CD14-positive monocyte (primary cell): ENCODE data around the gene STOX2. TPM values are rescaled to one million over a fixed set of nuclear protein-coding genes. Genes with fewer than 3 reads are reported as not detected.

ENCODE experiments used
- DNase-seq, 3 donors: peaks; one replicate each; pipeline ENCODE4 v3.0.0-alpha.2; 2011 to 2022
- H2AFZ ChIP-seq: 2 replicates; pipeline ENCODE4 v1.6.0; 2012; ENCODE audit warnings: mild to moderate bottlenecking, low read depth, low read length, inconsistent platforms; ENCODE audit not compliant: insufficient read depth, poor library complexity, severe bottlenecking
- H3K27ac ChIP-seq, 2 donors: 1 replicate in 1 of 2; 2 replicates in 1 of 2; pipeline ENCODE4 v1.5.1; 2012 to 2013; ENCODE audit warnings: low read length in 2 of 2, control low read depth in 1 of 2, inconsistent platforms in 1 of 2, low read depth in 1 of 2, mild to moderate bottlenecking in 1 of 2
- H3K27me3 ChIP-seq, 2 donors: one replicate each; pipeline versions ENCODE4 v1.6.0 to v1.6.1; 2011 to 2013; ENCODE audit warnings: low read length in 2 of 2; ENCODE audit not compliant: control insufficient read depth in 2 of 2, insufficient read depth in 2 of 2
- H3K36me3 ChIP-seq, 2 donors: replicated peaks in 1 of 2; 1 replicate in 1 of 2; 2 replicates in 1 of 2; pipeline versions ENCODE4 v1.5.1 to v1.6.1; 2012 to 2013; ENCODE audit warnings: low read length in 2 of 2, control low read depth in 1 of 2, inconsistent platforms in 1 of 2, mild to moderate bottlenecking in 1 of 2; ENCODE audit not compliant: insufficient read depth in 2 of 2, control insufficient read depth in 1 of 2
- H3K4me1 ChIP-seq, 2 donors: 1 replicate in 1 of 2; 2 replicates in 1 of 2; pipeline versions ENCODE4 v1.5.1 to v1.6.1; 2012 to 2013; ENCODE audit warnings: low read length in 2 of 2, control low read depth in 1 of 2, inconsistent platforms in 1 of 2, mild to moderate bottlenecking in 1 of 2, moderate library complexity in 1 of 2; ENCODE audit not compliant: insufficient read depth in 2 of 2, control insufficient read depth in 1 of 2
- H3K4me2 ChIP-seq: replicated peaks from 2 replicates; pipeline ENCODE3; 2012; ENCODE audit warnings: low read length, moderate library complexity, mild to moderate bottlenecking; ENCODE audit not compliant: poor library complexity, severe bottlenecking; ENCODE audit errors: extremely low read depth
- H3K4me3 ChIP-seq, 3 experiments: fragments of 200-600 bp in 1 of 3; sonication (generic) in 1 of 3; replicated peaks in 1 of 3; 1 replicate in 2 of 3; 2 replicates in 1 of 3; pipeline ENCODE4 v1.5.1; 2011 to 2013; ENCODE audit warnings: low read length in 3 of 3, mild to moderate bottlenecking in 3 of 3, control low read depth in 2 of 3, low read depth in 2 of 3, inconsistent platforms in 1 of 3, moderate library complexity in 1 of 3
- H3K79me2 ChIP-seq: 2 replicates; pipeline ENCODE4 v1.6.0; 2012; ENCODE audit warnings: mild to moderate bottlenecking, control low read depth, inconsistent platforms, low read length, moderate library complexity; ENCODE audit not compliant: insufficient read depth
- H3K9ac ChIP-seq: 2 replicates; pipeline ENCODE4 v1.6.0; 2017; ENCODE audit warnings: low read length, mild to moderate bottlenecking; ENCODE audit not compliant: insufficient read depth, poor library complexity, severe bottlenecking
- H3K9me3 ChIP-seq, 2 donors: replicated peaks in 1 of 2; 1 replicate in 1 of 2; 2 replicates in 1 of 2; pipeline versions ENCODE4 v1.5.1 to v1.6.1; 2012 to 2013; ENCODE audit warnings: low read length in 2 of 2, control low read depth in 1 of 2; ENCODE audit not compliant: control insufficient read depth in 1 of 2, insufficient read depth in 1 of 2
- H4K20me1 ChIP-seq: 2 replicates; pipeline ENCODE4 v1.6.0; 2012; ENCODE audit warnings: mild to moderate bottlenecking, low read length, control low read depth, moderate library complexity; ENCODE audit not compliant: insufficient read depth
- H3K27ac Mint-ChIP-seq, 7 donors: one replicate each; pipeline ENCODE4 v1.8.0; 2020; ENCODE audit warnings: mild to moderate bottlenecking in 7 of 7, mixed read lengths in 7 of 7, moderate library complexity in 6 of 7, inconsistent platforms in 2 of 7
- H3K27me3 Mint-ChIP-seq, 3 donors: one replicate each; pipeline ENCODE4 v1.8.0; 2021 to 2022; ENCODE audit warnings: low read depth in 3 of 3, mild to moderate bottlenecking in 3 of 3, mixed read lengths in 3 of 3, moderate library complexity in 3 of 3, inconsistent platforms in 1 of 3
- H3K36me3 Mint-ChIP-seq, 2 donors: one replicate each; pipeline ENCODE4 v1.8.0; 2020; ENCODE audit warnings: mixed read lengths in 2 of 2, inconsistent platforms in 1 of 2, mild to moderate bottlenecking in 1 of 2
- H3K4me1 Mint-ChIP-seq: one replicate; pipeline ENCODE4 v1.8.0; 2020; ENCODE audit warnings: mild to moderate bottlenecking, mixed read lengths
- H3K4me3 Mint-ChIP-seq, 2 donors: one replicate each; pipeline ENCODE4 v1.8.0; 2020; ENCODE audit warnings: mild to moderate bottlenecking in 2 of 2, mixed read lengths in 2 of 2, moderate library complexity in 1 of 2
- H3K9me3 Mint-ChIP-seq, 7 donors: one replicate each; pipeline ENCODE4 v1.8.0; 2020 to 2022; ENCODE audit warnings: mixed read lengths in 7 of 7, mild to moderate bottlenecking in 6 of 7, moderate library complexity in 6 of 7, inconsistent platforms in 2 of 7
- WGBS: methylation state at CpG from one replicate; pipeline ENCODE4 v1.1.5; 2013; ENCODE audit warnings: missing lambda C conversion rate; ENCODE audit not compliant: insufficient coverage; 5-methylcytosine and 5-hydroxymethylcytosine counted together
- intact Hi-C, 2 donors: fragments of 100-400 bp; cut with micrococcal nuclease; formaldehyde crosslinking; loops; one replicate each; pipeline versions ENCODE4 v1.15.0 to v1.15.1; 2023
- polyA plus RNA-seq, 3 donors: library from polyadenylated mRNA; depleted of rRNA in 1 of 3; unstranded in 2 of 3; stranded (reverse) in 1 of 3; fragments of 300-500 nt in 2 of 3; fragments of >200 nt in 1 of 3; fragmentation: Illumina TruSeq in 2 of 3; gene quantifications; 1 replicate in 2 of 3; 2 replicates in 1 of 3; pipeline ENCODE4 v1.2.3, GENCODE V29; 2012 to 2021
- TF ChIP-seq, protein P1 (sequence below): fragments of 200-600 bp; IDR thresholded peaks from one replicate; pipeline ENCODE4 v1.8.0; 2022; ENCODE audit warnings: antibody characterized with exemption, mild to moderate bottlenecking

The STOX2 gene
- polyA plus RNA-seq, 3 donors: 0.01 TPM; not detected in 2

DNA sequence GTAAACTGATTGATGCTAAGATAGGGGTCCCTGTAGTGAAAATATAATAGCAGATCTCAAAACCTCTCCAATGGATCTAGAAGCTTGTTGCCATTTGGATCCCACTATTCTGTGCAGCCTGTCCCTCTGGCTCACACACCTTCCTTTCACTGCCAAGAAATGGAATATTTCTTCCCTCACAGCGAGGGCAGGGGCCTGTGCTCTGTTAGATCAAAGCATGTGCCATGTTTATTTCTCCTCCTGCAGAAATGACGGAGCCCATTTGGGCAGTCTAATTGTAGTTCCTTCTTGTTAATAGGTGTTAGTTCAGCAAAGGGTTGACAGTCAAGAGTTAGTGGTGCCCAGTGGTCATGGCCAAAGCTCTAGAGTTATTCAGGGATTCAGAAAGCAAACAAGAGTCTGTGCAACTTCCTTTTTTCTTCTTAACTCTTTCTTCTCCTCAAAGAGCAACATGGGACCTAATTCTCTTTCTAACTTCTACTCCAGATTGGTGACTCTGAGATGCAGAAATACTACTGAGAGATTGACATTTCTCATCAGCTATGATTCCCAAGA, 106.8 kb downstream of the STOX2 start:
- no peaks in the 10 kb centered on the region for H3K27me3 ChIP-seq
- H4K20me1 ChIP-seq: no peaks in the 10 kb centered on the region
- H3K27ac ChIP-seq: no peak overlapping the region
- H3K79me2 ChIP-seq: no peaks in the 10 kb centered on the region
- intact Hi-C loops: no loop called here
- H2AFZ ChIP-seq: no peak overlapping the region
- no peak overlapping the region for H3K4me3 ChIP-seq
- TF ChIP-seq, protein P1, sequence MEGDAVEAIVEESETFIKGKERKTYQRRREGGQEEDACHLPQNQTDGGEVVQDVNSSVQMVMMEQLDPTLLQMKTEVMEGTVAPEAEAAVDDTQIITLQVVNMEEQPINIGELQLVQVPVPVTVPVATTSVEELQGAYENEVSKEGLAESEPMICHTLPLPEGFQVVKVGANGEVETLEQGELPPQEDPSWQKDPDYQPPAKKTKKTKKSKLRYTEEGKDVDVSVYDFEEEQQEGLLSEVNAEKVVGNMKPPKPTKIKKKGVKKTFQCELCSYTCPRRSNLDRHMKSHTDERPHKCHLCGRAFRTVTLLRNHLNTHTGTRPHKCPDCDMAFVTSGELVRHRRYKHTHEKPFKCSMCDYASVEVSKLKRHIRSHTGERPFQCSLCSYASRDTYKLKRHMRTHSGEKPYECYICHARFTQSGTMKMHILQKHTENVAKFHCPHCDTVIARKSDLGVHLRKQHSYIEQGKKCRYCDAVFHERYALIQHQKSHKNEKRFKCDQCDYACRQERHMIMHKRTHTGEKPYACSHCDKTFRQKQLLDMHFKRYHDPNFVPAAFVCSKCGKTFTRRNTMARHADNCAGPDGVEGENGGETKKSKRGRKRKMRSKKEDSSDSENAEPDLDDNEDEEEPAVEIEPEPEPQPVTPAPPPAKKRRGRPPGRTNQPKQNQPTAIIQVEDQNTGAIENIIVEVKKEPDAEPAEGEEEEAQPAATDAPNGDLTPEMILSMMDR: no peak
- DNase-seq: no peak
- Mint-ChIP-seq H3K36me3 (no peaks in the 10 kb centered on the region), H3K4me3 (no peak overlapping the region), H3K4me1 (peaks cover 6% of the 10 kb centered on the region), H3K9me3 (peaks cover 0 to 13% (median 0%) of the 10 kb centered on the region in 7 donors), H3K27me3 (no peaks in the 10 kb centered on the region), H3K27ac (peak overlapping the region in 1 of 7 donors; percentile 11)
- no peak overlapping the region for H3K4me2 ChIP-seq
- H3K9me3 ChIP-seq: peaks cover 0 to 3% of the 10 kb centered on the region in 2 donors
- H3K4me1 ChIP-seq: peaks cover 0 to 3% of the 10 kb centered on the region in 2 donors
- H3K36me3 ChIP-seq: no peaks in the 10 kb centered on the region
- no peak overlapping the region for H3K9ac ChIP-seq
- 14% methylated on average over 1 of the region's 2 CpGs for WGBS

DNA sequence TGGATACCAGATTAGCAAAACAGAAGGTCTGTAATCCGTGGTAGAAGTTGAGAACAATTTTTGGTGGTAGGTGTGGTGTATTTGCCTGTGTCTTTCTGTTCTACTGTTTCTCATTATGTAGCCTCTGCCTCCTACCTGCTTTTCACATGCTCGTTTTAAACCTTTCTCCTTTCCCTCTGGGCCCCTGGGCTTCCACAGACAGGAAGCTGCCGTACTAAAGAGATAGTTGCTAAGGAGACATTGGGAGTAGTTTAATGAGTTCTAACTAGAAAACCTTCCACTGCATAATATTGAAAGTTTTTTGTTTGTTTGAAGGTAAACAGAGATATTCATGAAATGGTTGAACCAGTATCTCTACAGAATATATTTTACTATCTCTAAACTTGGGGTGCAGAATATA, 107.8 kb downstream of the STOX2 start:
- Histone ChIP-seq H3K9ac (no peak overlapping the region), H2AFZ (peak overlapping the region; percentile 31), H3K9me3 (peaks cover 0 to 3% of the 10 kb centered on the region in 2 donors), H3K4me3 (no peak overlapping the region), H4K20me1 (no peaks in the 10 kb centered on the region), H3K36me3 (no peaks in the 10 kb centered on the region), H3K27ac (no peak overlapping the region), H3K4me2 (no peak overlapping the region), H3K27me3 (no peaks in the 10 kb centered on the region), H3K79me2 (no peaks in the 10 kb centered on the region), H3K4me1 (peaks cover 0 to 3% of the 10 kb centered on the region in 2 donors)
- TF ChIP-seq, protein P1: no peak
- no CpG with 5 or more reads among the region's 3 CpGs for WGBS
- Mint-ChIP-seq H3K36me3 (no peaks in the 10 kb centered on the region), H3K4me3 (no peak overlapping the region), H3K9me3 (peaks cover 0 to 13% (median 0%) of the 10 kb centered on the region in 7 donors), H3K27ac (peak overlapping the region in 1 of 7 donors; percentile 1), H3K4me1 (peaks cover 6% of the 10 kb centered on the region), H3K27me3 (no peaks in the 10 kb centered on the region)
- intact Hi-C loops: no loop called here
- DNase-seq: no peak
